Vagina (tissue), 2 donors: ENCODE results near the gene FRMPD1.

Experiments used
- CTCF ChIP-seq, 3 experiments: fragments of 450-650 bp in 2 of 3; fragments of 200-600 bp in 1 of 3; sonication (generic) in 1 of 3; IDR thresholded peaks; one replicate each; pipeline ENCODE4 v1.5.1; 2017 to 2019; ENCODE audit warnings: antibody characterized with exemption in 3 of 3, mild to moderate bottlenecking in 2 of 3, moderate library complexity in 2 of 3
- POLR2A ChIP-seq, 2 donors: fragments of 450-650 bp; IDR thresholded peaks; one replicate each; pipeline ENCODE4 v1.6.1; 2017; ENCODE audit warnings: antibody characterized with exemption in 2 of 2, mild to moderate bottlenecking in 2 of 2, moderate library complexity in 2 of 2

GRCh38 chr9:37719526-37719925, 68.8 kb downstream of the FRMPD1 start:
- TF ChIP-seq CTCF (IDR thresholded peaks at IDR 0.05) (no peak), POLR2A (IDR thresholded peaks at IDR 0.05) (no peak)
